Epithelial cell of esophagus (primary cell): ENCODE measurements around the gene INO80D.
"Not testable (repeated sequence)": the region's sequence is repeated elsewhere in the genome, so short reads cannot be mapped to it uniquely, and the experiment has no call there.

Experiments
- DNase-seq: peaks from one replicate; pipeline ENCODE4 v3.0.0; 2010; ENCODE audit warnings: low read depth
- H3K4me3 ChIP-seq: 2 replicates; pipeline ENCODE4 v1.5.1; 2011; ENCODE audit warnings: mild to moderate bottlenecking, low read length, control low read depth
- TF ChIP-seq, protein P1 (sequence below): IDR thresholded peaks from 2 replicates; pipeline ENCODE4 v1.5.1; 2011; ENCODE audit warnings: low read depth, mild to moderate bottlenecking, low read length, control low read depth, inconsistent platforms; ENCODE audit not compliant: insufficient read depth; ENCODE audit errors: missing control alignments

The INO80D gene

DNA sequence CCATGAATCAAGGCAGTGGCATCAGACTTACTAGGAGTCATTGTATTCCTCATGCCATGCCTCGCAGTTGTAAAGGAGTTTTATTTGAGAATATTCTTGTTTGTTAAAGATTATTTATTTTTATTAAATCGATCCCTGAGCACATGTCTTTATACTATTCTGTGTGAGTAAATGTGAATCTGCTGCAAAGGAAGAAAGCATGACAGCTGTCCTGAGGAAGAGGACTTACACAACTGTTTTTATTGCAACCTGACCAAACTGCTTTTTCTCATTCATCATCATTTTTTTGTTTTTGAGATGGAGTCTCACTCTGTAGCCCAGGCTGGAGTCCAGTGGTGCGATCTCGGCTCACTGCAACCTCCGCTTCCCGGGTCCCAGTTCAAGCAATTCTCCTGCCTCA, 34.1 kb downstream of the INO80D start:
- no peak for DNase-seq
- TF ChIP-seq, protein P1, sequence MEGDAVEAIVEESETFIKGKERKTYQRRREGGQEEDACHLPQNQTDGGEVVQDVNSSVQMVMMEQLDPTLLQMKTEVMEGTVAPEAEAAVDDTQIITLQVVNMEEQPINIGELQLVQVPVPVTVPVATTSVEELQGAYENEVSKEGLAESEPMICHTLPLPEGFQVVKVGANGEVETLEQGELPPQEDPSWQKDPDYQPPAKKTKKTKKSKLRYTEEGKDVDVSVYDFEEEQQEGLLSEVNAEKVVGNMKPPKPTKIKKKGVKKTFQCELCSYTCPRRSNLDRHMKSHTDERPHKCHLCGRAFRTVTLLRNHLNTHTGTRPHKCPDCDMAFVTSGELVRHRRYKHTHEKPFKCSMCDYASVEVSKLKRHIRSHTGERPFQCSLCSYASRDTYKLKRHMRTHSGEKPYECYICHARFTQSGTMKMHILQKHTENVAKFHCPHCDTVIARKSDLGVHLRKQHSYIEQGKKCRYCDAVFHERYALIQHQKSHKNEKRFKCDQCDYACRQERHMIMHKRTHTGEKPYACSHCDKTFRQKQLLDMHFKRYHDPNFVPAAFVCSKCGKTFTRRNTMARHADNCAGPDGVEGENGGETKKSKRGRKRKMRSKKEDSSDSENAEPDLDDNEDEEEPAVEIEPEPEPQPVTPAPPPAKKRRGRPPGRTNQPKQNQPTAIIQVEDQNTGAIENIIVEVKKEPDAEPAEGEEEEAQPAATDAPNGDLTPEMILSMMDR, result no peak
- H3K4me3 ChIP-seq, result no peak overlapping the region

DNA sequence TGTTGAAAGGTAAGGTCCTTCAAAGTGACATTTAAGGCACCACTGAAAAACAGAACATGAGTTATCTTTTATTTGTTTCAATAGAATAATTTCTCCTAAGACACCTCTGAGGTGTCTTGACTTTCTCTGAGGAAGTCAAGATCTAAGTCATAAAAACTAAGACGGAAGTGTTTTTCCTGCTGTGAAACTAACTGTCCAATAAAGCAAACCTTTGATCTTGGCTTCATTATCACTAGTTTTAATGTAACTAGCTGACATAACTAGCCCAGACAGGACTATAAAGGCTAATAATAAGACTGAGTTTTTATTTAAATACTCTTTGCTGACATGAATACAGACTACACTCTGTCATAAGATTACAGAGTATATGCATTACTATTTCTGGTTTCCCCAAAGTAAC, 36.6 kb downstream of the INO80D start:
- TF ChIP-seq, protein P1, result no peak
- DNase-seq, result no peak
- H3K4me3 ChIP-seq, result no peak overlapping the region

DNA sequence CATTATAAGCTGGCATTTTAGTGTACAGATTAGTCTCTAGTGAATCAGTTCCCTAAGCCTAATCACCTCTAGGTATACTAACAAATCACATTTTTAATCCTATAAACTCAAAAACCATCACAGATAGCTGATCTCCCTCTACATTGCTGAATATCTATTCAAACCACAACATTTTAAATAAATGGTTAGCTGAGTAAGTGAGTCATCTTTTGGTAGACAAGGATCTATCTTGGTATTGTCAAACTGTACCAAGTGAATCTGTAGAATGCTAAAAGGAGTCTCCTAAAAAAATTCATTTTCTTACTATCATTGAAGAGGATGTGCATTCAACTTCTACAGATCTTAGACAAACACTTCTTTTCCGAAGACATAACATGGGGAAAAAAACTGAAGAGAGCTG, 40.7 kb downstream of the INO80D start:
- H3K4me3 ChIP-seq, result no peak overlapping the region
- no peak for DNase-seq
- TF ChIP-seq, protein P1, result no peak

DNA sequence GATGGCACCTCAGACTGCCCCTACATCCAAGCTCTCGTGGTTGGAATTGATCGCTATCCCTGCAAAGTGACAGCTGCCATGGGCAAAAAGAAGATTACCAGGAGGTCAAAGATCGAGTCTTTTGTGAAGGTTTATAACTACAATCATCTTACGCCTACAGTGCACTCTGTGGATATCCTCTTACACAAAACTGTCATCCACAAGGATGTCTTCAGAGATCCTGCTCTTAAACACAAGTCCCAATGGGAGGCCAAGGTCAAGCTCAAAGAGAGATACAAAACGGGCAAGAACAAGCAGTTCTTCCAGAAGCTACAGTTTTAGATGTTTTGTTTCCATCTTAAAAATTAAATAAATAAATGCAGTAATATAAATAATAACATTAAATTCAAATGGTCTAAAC, 45.4 kb downstream of the INO80D start:
- TF ChIP-seq, protein P1, result no peak
- no peak overlapping the region for H3K4me3 ChIP-seq
- DNase-seq, result no peak

DNA sequence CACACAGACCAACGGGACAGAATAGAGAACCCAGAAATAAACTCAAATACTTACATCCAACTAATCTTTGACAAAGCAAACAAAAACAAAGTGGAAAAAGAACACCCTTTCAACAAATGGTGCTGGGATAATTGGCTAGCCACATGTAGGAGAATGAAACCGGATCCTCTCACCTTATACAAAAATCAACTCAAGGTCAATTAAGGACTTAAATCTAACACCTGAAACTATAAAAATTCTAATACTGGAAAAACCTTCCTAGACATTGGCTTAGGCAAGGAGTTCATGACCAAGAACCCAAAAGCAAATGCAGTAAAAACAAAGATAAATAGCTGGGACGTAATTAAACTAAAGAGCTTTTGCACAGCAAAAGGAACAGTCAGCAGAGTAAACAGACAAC, 50.6 kb downstream of the INO80D start:
- not testable (repeated sequence) for H3K4me3 ChIP-seq, DNase-seq

DNA sequence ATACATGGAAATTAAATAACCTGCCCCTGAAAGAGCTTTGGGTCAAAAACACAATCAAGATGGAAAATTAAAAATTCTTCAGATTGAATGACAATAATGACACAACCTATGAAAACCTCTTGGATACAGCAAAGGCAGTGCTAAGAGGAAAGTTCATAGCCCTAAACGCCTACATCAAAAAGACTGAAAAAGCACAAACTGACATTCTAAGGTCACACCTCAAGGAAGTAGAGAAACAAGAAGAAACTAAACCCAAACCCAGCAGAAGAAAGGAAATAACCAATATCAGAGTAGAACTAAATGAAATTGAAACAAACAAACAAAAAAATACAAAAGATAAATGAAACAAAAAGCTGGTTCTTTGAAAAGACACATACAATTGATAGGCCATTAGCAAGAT, 52.5 kb downstream of the INO80D start:
- not testable (repeated sequence) for H3K4me3 ChIP-seq, DNase-seq

DNA sequence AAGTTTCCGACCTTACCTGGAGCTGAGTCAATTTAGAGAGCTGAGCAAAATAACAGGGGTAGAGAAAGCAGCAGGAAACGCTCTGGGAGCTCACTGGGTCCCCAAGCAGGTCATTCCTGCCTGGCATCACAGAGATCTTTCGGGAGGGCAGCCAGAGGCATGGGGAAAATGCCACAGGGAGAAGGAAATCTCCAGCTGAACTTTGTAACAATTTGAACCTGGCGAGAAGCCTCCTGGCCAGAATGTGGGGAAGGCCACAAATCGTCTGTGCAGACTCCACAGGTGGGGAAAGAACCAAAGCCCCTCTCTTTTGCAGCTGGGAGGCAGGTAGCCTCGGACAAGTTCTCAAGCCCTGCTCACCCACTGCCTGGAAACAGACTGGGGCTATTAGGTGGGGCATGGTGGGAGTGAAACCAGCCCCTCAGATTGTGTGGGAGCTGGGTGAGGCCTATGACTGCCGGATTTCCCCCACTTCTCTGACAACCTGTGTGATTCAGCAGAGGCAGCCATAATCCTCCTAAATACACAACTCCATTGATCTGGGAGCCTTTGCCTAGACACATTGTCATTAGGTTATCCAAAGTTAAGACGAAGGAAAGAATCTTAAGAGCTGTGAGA, 53.9 kb downstream of the INO80D start:
- TF ChIP-seq, protein P1, result no peak
- DNase-seq, result no peak
- no peak overlapping the region for H3K4me3 ChIP-seq

DNA sequence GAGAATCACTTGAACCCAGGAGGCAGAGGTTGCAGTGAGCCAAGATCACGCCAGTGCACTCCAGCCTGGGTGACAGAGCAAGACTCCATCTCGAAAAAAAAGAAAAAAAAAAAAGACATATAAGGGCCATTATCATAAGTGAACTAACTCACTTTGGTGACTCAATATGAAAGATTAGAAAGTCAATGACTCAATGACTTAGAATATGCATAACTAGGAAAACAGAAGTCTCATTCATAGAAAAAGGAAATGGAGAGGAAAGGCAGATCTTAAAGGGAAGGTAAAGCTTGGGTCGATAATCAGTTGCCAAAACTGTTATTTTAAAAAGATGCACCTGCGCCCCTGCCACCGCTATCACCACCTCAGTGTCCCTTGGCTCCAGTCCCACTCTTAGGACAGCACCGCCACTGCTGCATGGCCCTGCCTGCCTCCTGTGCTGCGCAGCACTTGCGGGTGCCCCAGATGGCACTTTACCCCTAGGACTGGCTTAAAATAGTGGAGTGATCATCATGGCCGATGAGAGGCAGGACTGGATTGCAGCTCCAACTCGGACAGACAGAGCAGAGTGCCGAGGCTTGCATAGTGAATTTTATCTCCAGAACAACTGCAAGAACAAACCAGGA, 54.7 kb downstream of the INO80D start:
- DNase-seq, result peak; percentile 50
- H3K4me3 ChIP-seq, result no peak overlapping the region
- TF ChIP-seq, protein P1, result no peak
